GM10266 (cell line): Measurements from ENCODE around the gene NECAP2.

Source experiments
- DNase-seq: peaks from one replicate; pipeline ENCODE4 v3.0.0; 2012; ENCODE audit errors: extremely low spot score
- CTCF ChIP-seq: IDR thresholded peaks from 2 replicates; pipeline ENCODE4 v1.5.1; 2012; ENCODE audit warnings: mild to moderate bottlenecking, low read depth; ENCODE audit not compliant: control insufficient read depth, insufficient read depth; ENCODE audit errors: missing control alignments

NECAP2 gene

GRCh38 chr1:16413191-16413590 lies 27.3 kb upstream of the NECAP2 start:
- no peak for DNase-seq
- no peak for TF ChIP-seq CTCF

- no peak for DNase-seq
- TF ChIP-seq CTCF: no peak
Measured at GRCh38 chr1:16418823-16419425, 21.6 kb upstream of the NECAP2 start.

GRCh38 chr1:16420424-16421118 lies 20.0 kb upstream of the NECAP2 start:
- DNase-seq: peak; percentile 62
- TF ChIP-seq CTCF: no peak

GRCh38 chr1:16421201-16421600 lies 19.3 kb upstream of the NECAP2 start:
- no peak for TF ChIP-seq CTCF
- DNase-seq: no peak

GRCh38 chr1:16422041-16422440 lies 18.5 kb upstream of the NECAP2 start:
- no peak for DNase-seq
- TF ChIP-seq CTCF: no peak

GRCh38 chr1:16425125-16426025 lies 15.1 kb upstream of the NECAP2 start:
- DNase-seq: no peak
- TF ChIP-seq CTCF: no peak
